Tibial nerve (tissue), 4 donors: ENCODE results near the gene HEATR5B. TPM values are rescaled to one million over a fixed set of nuclear protein-coding genes. Genes with fewer than 3 reads are reported as not detected.
"Not testable (repeated sequence)": the region's sequence is repeated elsewhere in the genome, so short reads cannot be mapped to it uniquely, and the experiment has no call there.

Experiments
- DNase-seq, 2 donors: peaks; one replicate each; pipeline ENCODE4 v3.0.0-alpha.2; 2019; ENCODE audit warnings: low spot score in 2 of 2
- H3K27ac ChIP-seq, 4 donors: fragments of 200-600 bp; sonication (generic) in 3 of 4; one replicate each; pipeline ENCODE4 v1.5.1; 2017 to 2019; ENCODE audit warnings: mild to moderate bottlenecking in 1 of 4
- H3K27me3 ChIP-seq, 2 donors: fragments of 200-600 bp; sonication (generic) in 1 of 2; one replicate each; pipeline versions ENCODE4 v1.5.1 to v1.6.0; 2017 to 2019
- H3K36me3 ChIP-seq, 3 donors: fragments of 200-600 bp; sonication (generic); one replicate each; pipeline ENCODE4 v1.5.1; 2018 to 2019
- H3K4me1 ChIP-seq, 4 donors: fragments of 200-600 bp; sonication (generic) in 3 of 4; one replicate each; pipeline ENCODE4 v1.5.1; 2017 to 2019
- H3K4me3 ChIP-seq, 4 donors: fragments of 200-600 bp; sonication (generic) in 3 of 4; one replicate each; pipeline ENCODE4 v1.5.1; 2017 to 2019; ENCODE audit warnings: mild to moderate bottlenecking in 1 of 4, moderate library complexity in 1 of 4
- H3K9me3 ChIP-seq, 4 donors: fragments of 200-600 bp; sonication (generic) in 3 of 4; one replicate each; pipeline ENCODE4 v1.5.1; 2017 to 2019
- CTCF ChIP-seq, 5 experiments: fragments of 200-600 bp in 3 of 5; fragments of 450-650 bp in 2 of 5; sonication (generic) in 3 of 5; IDR thresholded peaks; one replicate each; pipeline ENCODE4 v1.5.1; 2016 to 2019; ENCODE audit warnings: antibody characterized with exemption in 5 of 5, mild to moderate bottlenecking in 3 of 5, moderate library complexity in 2 of 5
- EP300 ChIP-seq, 2 donors: sonication (generic); formaldehyde crosslinking; IDR thresholded peaks; one replicate each; pipeline ENCODE4 v1.6.1; 2017; ENCODE audit warnings: antibody characterized with exemption in 2 of 2, mild to moderate bottlenecking in 1 of 2
- POLR2A ChIP-seq, 2 donors: fragments of 450-650 bp; IDR thresholded peaks; one replicate each; pipeline ENCODE4 v1.6.1; 2017; ENCODE audit warnings: antibody characterized with exemption in 2 of 2, mild to moderate bottlenecking in 2 of 2, moderate library complexity in 2 of 2
- WGBS, 2 donors: methylation state at CpG; one replicate each; pipeline ENCODE4 v1.1.5; 2018; 5-methylcytosine and 5-hydroxymethylcytosine counted together
- total RNA-seq, 4 donors: library from RNA; depleted of rRNA; stranded (reverse); fragments of >200 nt; gene quantifications; one replicate each; pipeline ENCODE4 v1.1.0, GENCODE V29; 2016

HEATR5B gene
- total RNA-seq, 4 donors from 2014 or later = 26.7 to 45.8 (median 35.9) TPM

- H3K4me1 ChIP-seq = no peaks in the 10 kb centered on the region
- H3K27me3 ChIP-seq = no peaks in the 10 kb centered on the region
- no peak overlapping the region for H3K4me3 ChIP-seq
- TF ChIP-seq EP300 (IDR thresholded peaks at IDR 0.05) (no peak), CTCF (IDR thresholded peaks at IDR 0.05) (no peak), POLR2A (IDR thresholded peaks at IDR 0.05) (no peak)
- H3K36me3 ChIP-seq = peaks cover 0 to 67% (median 8%) of the 10 kb centered on the region in 3 donors
- H3K9me3 ChIP-seq = no peaks in the 10 kb centered on the region
- no peak for DNase-seq
- WGBS, 2 donors = 91% methylated on average over 6 of the region's 6 CpGs
- H3K27ac ChIP-seq = no peak overlapping the region
Observed at GRCh38 chr2:36988008-36988407, 96.2 kb downstream of the HEATR5B start.

GRCh38 chr2:36982467-36982866, 101.7 kb downstream of the HEATR5B start:
- WGBS, 2 donors = 86 to 87% methylated on average over 3 of the region's 3 CpGs
- no peak for DNase-seq
- Histone ChIP-seq H3K27ac (no peak overlapping the region), H3K36me3 (peaks cover 0 to 49% (median 0%) of the 10 kb centered on the region in 3 donors), H3K27me3 (no peaks in the 10 kb centered on the region), H3K4me1 (no peaks in the 10 kb centered on the region), H3K4me3 (no peak overlapping the region), H3K9me3 (peaks cover 0 to 5% (median 0%) of the 10 kb centered on the region in 4 donors)
- TF ChIP-seq CTCF (IDR thresholded peaks at IDR 0.05) (no peak), POLR2A (IDR thresholded peaks at IDR 0.05) (no peak), EP300 (IDR thresholded peaks at IDR 0.05) (no peak)

- peaks cover 0 to 44% (median 0%) of the 10 kb centered on the region in 3 donors for H3K36me3 ChIP-seq
Observed at GRCh38 chr2:36981911-36982310, 102.3 kb downstream of the HEATR5B start.

GRCh38 chr2:36979007-36979406, 105.2 kb downstream of the HEATR5B start:
- H3K4me3 ChIP-seq, H3K27ac ChIP-seq, H3K9me3 ChIP-seq, H3K27me3 ChIP-seq, DNase-seq, H3K4me1 ChIP-seq: not testable (repeated sequence)
- 92 to 95% methylated on average over 3 of the region's 3 CpGs for WGBS, 2 donors
- H3K36me3 ChIP-seq = peaks cover 0 to 33% (median 0%) of the 10 kb centered on the region in 3 donors

More at GRCh38 chr2:36981911-36982310, 102.3 kb downstream of the HEATR5B start:
- no peaks in the 10 kb centered on the region for H3K27me3 ChIP-seq
- TF ChIP-seq POLR2A (IDR thresholded peaks at IDR 0.05) (no peak), EP300 (IDR thresholded peaks at IDR 0.05) (no peak), CTCF (IDR thresholded peaks at IDR 0.05) (no peak)
- no peak overlapping the region for H3K4me3 ChIP-seq
- H3K27ac ChIP-seq = no peak overlapping the region
- peaks cover 0 to 5% (median 0%) of the 10 kb centered on the region in 4 donors for H3K9me3 ChIP-seq
- H3K4me1 ChIP-seq = no peaks in the 10 kb centered on the region
- DNase-seq = no peak
- 92 to 96% methylated on average over 2 of the region's 2 CpGs for WGBS, 2 donors

- Histone ChIP-seq H3K4me3 (no peak overlapping the region), H3K9me3 (peaks cover 0 to 5% (median 0%) of the 10 kb centered on the region in 4 donors), H3K27me3 (no peaks in the 10 kb centered on the region), H3K36me3 (peaks cover 0 to 28% (median 0%) of the 10 kb centered on the region in 3 donors), H3K4me1 (no peaks in the 10 kb centered on the region), H3K27ac (no peak overlapping the region)
- 80 to 83% methylated on average over 2 of the region's 2 CpGs for WGBS, 2 donors
- TF ChIP-seq CTCF (IDR thresholded peaks at IDR 0.05) (no peak), POLR2A (IDR thresholded peaks at IDR 0.05) (no peak), EP300 (IDR thresholded peaks at IDR 0.05) (no peak)
- DNase-seq = no peak
Observed at GRCh38 chr2:36976065-36976464, 108.1 kb downstream of the HEATR5B start.

- WGBS, 2 donors = 91 to 93% methylated on average over 8 of the region's 8 CpGs
- TF ChIP-seq POLR2A (IDR thresholded peaks at IDR 0.05) (no peak), EP300 (IDR thresholded peaks at IDR 0.05) (no peak), CTCF (IDR thresholded peaks at IDR 0.05) (no peak)
- Histone ChIP-seq H3K4me1 (no peaks in the 10 kb centered on the region), H3K27me3 (no peaks in the 10 kb centered on the region), H3K4me3 (no peak overlapping the region), H3K9me3 (peaks cover 0 to 5% (median 0%) of the 10 kb centered on the region in 4 donors), H3K27ac (no peak overlapping the region), H3K36me3 (peaks cover 0 to 22% (median 0%) of the 10 kb centered on the region in 3 donors)
- DNase-seq = no peak
Observed at GRCh38 chr2:36975306-36975705, 108.9 kb downstream of the HEATR5B start.
